NCI-H82 treated with DMSO at 0.1 percent for 48 hours (cell line): ENCODE results near the gene HS6ST1.

Experiments
- DNase-seq: peaks from one replicate; lab custom pipeline; 2025; ENCODE audit not compliant: unreplicated experiment; lab: John Stamatoyannopoulos, UW

The HS6ST1 gene

GRCh38 chr2:128348701-128349100 is 30.0 kb upstream of the HS6ST1 start:
- no peak for DNase-seq

GRCh38 chr2:128347701-128348539 is 29.3 kb upstream of the HS6ST1 start:
- DNase-seq: no peak

GRCh38 chr2:128347171-128347558 is 28.5 kb upstream of the HS6ST1 start:
- DNase-seq: no peak

GRCh38 chr2:128346291-128347170 is 27.9 kb upstream of the HS6ST1 start:
- no peak for DNase-seq

GRCh38 chr2:128345436-128346165 is 26.9 kb upstream of the HS6ST1 start:
- DNase-seq: no peak

- DNase-seq: no peak
These were observed 25.4 kb upstream of the HS6ST1 start for GRCh38 chr2:128344101-128344500.

GRCh38 chr2:128343459-128343858 is 24.8 kb upstream of the HS6ST1 start:
- no peak for DNase-seq

GRCh38 chr2:128342550-128342949 is 23.9 kb upstream of the HS6ST1 start:
- no peak for DNase-seq

- no peak for DNase-seq
These were observed 23.0 kb upstream of the HS6ST1 start for GRCh38 chr2:128341621-128342020.

GRCh38 chr2:128332091-128332634 is 13.5 kb upstream of the HS6ST1 start:
- DNase-seq: no peak

- DNase-seq: no peak
These were observed 11.9 kb upstream of the HS6ST1 start for GRCh38 chr2:128330583-128330982.

- no peak for DNase-seq
These were observed 10.9 kb upstream of the HS6ST1 start for GRCh38 chr2:128329607-128330006.

- DNase-seq: no peak
These were observed 8.7 kb upstream of the HS6ST1 start for GRCh38 chr2:128327180-128327964.

- DNase-seq: no peak
These were observed 7.7 kb upstream of the HS6ST1 start for GRCh38 chr2:128326346-128326745.

GRCh38 chr2:128325611-128326181 is 7.0 kb upstream of the HS6ST1 start:
- no peak for DNase-seq

- DNase-seq: no peak
These were observed 6.3 kb upstream of the HS6ST1 start for GRCh38 chr2:128324897-128325410.

GRCh38 chr2:128324008-128324896 is 5.6 kb upstream of the HS6ST1 start:
- no peak for DNase-seq

- no peak for DNase-seq
These were observed 4.9 kb upstream of the HS6ST1 start for GRCh38 chr2:128323555-128323931.
